Testis (tissue), 3 donors: ENCODE measurements around the gene RHOBTB3. TPM values are rescaled to one million over a fixed set of nuclear protein-coding genes. Genes with fewer than 3 reads are reported as not detected.

Source experiments
- DNase-seq: peaks from one replicate; pipeline ENCODE4 v3.0.0-alpha.2; 2019
- H3K27ac ChIP-seq, 2 donors: fragments of 200-600 bp; sonication (generic); one replicate each; pipeline ENCODE4 v1.5.1; 2019
- H3K27me3 ChIP-seq: fragments of 200-600 bp; sonication (generic); one replicate; pipeline ENCODE4 v1.5.1; 2019
- H3K36me3 ChIP-seq: fragments of 200-600 bp; sonication (generic); one replicate; pipeline ENCODE4 v1.5.1; 2017; ENCODE audit warnings: low read depth; ENCODE audit errors: missing control alignments
- H3K4me1 ChIP-seq: fragments of 200-600 bp; sonication (generic); one replicate; pipeline ENCODE4 v1.5.1; 2019
- H3K4me3 ChIP-seq, 2 donors: fragments of 200-600 bp; sonication (generic); one replicate each; pipeline ENCODE4 v1.5.1; 2017 to 2019
- H3K9me3 ChIP-seq: fragments of 200-600 bp; sonication (generic); one replicate; pipeline ENCODE4 v1.5.1; 2017
- CTCF ChIP-seq, 3 experiments: fragments of 450-650 bp in 2 of 3; fragments of 200-600 bp in 1 of 3; sonication (generic) in 1 of 3; IDR thresholded peaks; one replicate each; pipeline ENCODE4 v1.5.1; 2016 to 2019; ENCODE audit warnings: antibody characterized with exemption in 3 of 3, mild to moderate bottlenecking in 2 of 3, moderate library complexity in 1 of 3
- POLR2A ChIP-seq: fragments of 450-650 bp; IDR thresholded peaks from one replicate; pipeline ENCODE4 v1.6.1; 2017; ENCODE audit warnings: antibody characterized with exemption, mild to moderate bottlenecking, moderate library complexity
- WGBS, 2 donors: methylation state at CpG; one replicate each; pipeline ENCODE4 v1.1.5; 2018; 5-methylcytosine and 5-hydroxymethylcytosine counted together
- intact Hi-C: fragments of 100-400 bp; cut with DNase I; formaldehyde crosslinking; loops from one replicate; pipeline ENCODE4 v1.15.1; 2023; ENCODE audit warnings: low total_unique reads
- polyA plus RNA-seq: library from polyadenylated mRNA; stranded (reverse); fragments of 350-450 nt; fragmentation: Illumina TruSeq; extraction: RNeasy Lipid Tissue Mini Kit (QIAGEN cat#74804); gene quantifications from one replicate; pipeline ENCODE4 v1.2.3, GENCODE V29; 2014; ENCODE audit warnings: low read depth, low replicate concordance; ENCODE audit not compliant: insufficient read depth
- total RNA-seq, 2 donors: library from RNA; depleted of rRNA; stranded (reverse); fragments of >200 nt; gene quantifications; one replicate each; pipeline ENCODE4 v1.2.3, GENCODE V29; 2016

Gene RHOBTB3
- total and polyA plus RNA-seq, 3 donors from 2014 or later = 44.1 to 190 (median 163) TPM

DNA sequence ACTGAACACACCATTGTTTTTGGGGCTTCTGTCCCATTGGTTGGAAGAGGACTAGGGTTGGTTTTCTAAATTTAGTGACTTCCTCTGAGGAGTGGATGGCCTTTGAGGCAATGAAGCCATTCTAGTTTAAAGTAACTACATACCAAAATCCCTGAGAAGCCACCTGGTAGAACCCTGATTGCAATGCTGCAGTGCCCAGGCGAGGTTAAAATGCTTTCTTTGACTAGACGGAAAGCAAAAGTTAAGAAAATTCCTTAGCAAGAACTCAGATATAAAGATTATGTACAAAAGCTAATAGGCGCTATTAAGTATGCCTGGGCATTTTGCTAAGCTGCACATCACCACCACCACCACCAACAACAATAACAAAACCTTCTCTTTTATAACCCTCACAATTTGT lies 70.8 kb downstream of the RHOBTB3 start:
- no peaks in the 10 kb centered on the region for H3K36me3 ChIP-seq
- DNase-seq = no peak
- no peaks in the 10 kb centered on the region for H3K27me3 ChIP-seq
- H3K9me3 ChIP-seq = no peaks in the 10 kb centered on the region
- H3K4me1 ChIP-seq = peaks cover 6% of the 10 kb centered on the region
- WGBS, 2 donors = 87 to 93% methylated on average over 3 of the region's 3 CpGs
- H3K27ac ChIP-seq = no peak overlapping the region
- no peak overlapping the region for H3K4me3 ChIP-seq
- intact Hi-C loops = no loop called here
- no peak for TF ChIP-seq CTCF (IDR thresholded peaks at IDR 0.05)
- no peak for TF ChIP-seq POLR2A

DNA sequence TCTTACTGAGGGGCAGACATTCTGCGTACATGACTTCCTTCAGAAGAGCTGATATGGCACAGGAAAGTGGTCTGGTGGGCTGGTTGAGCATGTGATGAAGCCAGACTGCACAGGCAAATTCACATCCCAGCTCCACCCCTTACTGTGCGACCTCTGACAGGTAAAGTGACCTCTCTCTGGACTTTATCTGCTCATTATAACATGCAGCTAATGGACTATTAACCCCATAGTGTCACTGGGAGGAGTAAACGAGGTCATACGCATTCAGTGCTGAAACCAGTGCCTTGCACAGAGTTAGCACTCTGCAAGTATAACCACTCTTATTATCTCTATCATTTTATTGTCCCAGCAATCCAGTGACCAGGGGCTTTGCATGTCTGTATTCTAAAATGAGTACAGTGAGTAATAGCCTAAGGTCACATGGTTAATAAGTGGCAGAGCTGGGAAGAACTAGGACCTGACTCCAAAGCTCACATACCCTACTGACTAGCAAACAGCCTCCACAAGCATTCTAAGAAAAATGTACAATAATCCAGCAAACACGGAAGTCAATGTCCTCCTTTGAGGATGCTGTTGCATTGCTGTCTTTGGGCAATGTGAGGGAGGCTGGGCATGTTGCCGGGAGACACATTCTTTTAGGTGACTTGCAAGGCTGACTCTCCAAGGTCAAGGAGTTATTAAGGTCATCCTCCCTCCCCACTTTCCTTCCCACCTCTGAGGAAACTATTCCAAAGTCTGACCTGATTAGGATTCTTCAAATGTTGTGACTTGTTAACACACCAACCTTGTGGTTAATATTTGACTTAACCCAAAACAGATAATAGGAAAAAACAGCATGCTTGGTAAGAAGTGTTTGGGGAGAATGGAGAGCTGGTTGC lies 72.4 kb downstream of the RHOBTB3 start:
- Histone ChIP-seq H3K27ac (no peak overlapping the region), H3K4me3 (no peak overlapping the region), H3K9me3 (no peaks in the 10 kb centered on the region), H3K4me1 (peaks cover 6% of the 10 kb centered on the region), H3K36me3 (no peaks in the 10 kb centered on the region), H3K27me3 (no peaks in the 10 kb centered on the region)
- intact Hi-C loops = no loop called here
- DNase-seq = no peak
- TF ChIP-seq POLR2A (no peak), CTCF (IDR thresholded peaks at IDR 0.05) (no peak)
- WGBS, 2 donors = 62 to 68% methylated on average over 6 of the region's 6 CpGs

DNA sequence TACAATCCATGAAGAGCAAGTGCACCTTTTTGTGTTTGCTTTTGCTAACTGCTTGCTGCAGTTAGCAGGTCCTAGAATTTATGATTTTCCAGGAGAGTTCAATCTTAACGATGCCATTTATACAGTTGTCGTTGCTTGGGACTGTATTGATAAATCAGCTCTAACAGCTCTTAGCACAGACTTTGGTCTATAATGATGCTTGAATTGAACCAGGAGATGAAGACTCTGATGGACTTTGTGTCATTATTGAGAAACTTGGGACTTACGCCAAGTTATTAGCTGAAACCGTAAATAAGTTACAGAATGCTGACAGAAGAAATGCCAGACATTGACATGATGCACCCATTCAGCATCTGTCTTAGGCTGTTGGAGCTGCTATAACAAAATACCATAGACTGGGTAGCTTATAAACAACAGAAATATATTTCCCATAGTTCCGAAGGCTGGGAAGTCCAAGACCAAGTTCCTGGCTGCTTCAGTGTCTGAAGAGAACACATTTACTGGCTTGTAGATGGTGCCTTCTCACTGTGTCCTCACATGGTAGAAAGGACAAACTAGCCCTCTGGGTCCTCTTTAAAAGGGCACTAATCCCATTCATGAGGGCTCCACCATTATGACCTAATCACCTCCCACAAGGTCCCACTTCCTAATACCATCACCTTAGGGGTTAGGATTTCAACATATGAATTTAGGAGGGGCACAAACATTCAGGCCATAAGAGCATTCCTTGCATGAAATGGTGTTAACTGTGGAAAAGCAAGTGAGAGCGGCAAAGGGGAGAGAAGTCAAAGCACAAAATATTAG lies 73.8 kb downstream of the RHOBTB3 start:
- no peak for DNase-seq
- Histone ChIP-seq H3K4me1 (peaks cover 13% of the 10 kb centered on the region), H3K9me3 (no peaks in the 10 kb centered on the region), H3K27ac (no peak overlapping the region), H3K36me3 (no peaks in the 10 kb centered on the region), H3K4me3 (no peak overlapping the region), H3K27me3 (no peaks in the 10 kb centered on the region)
- TF ChIP-seq CTCF (IDR thresholded peaks at IDR 0.05) = no peak
- no peak for TF ChIP-seq POLR2A
- WGBS, 2 donors = 77 to 88% methylated on average over 6 of the region's 6 CpGs
- intact Hi-C loops = no loop called here

DNA sequence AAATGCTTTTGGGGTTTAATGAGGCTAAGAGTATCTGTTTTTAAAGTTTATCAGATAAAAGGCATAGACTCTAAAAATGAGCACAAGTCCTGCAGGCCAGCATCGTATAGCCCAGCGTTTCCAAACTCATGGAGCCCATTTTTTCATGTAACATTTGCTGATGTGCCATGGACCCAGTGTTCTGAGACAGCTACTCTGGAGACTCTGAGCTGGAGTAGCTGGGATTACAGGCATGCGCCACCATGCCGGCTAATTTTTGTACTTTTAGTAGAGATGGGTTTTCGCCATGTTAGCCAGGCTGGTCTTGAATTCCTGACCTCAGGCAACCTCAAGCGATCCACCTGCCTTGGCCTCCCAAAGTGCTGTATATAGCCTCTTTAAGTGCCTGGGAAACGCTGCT lies 75.6 kb downstream of the RHOBTB3 start:
- Histone ChIP-seq H3K27me3 (no peaks in the 10 kb centered on the region), H3K9me3 (no peaks in the 10 kb centered on the region), H3K4me3 (no peak overlapping the region), H3K27ac (no peak overlapping the region), H3K36me3 (no peaks in the 10 kb centered on the region), H3K4me1 (peaks cover 16% of the 10 kb centered on the region)
- WGBS, 2 donors = 92 to 95% methylated on average over 7 of the region's 7 CpGs
- no peak for TF ChIP-seq CTCF (IDR thresholded peaks at IDR 0.05)
- TF ChIP-seq POLR2A = no peak
- DNase-seq = no peak
- intact Hi-C loops = no loop called here
